Cardiac muscle cell (in vitro differentiated cells and primary cell): Measurements from ENCODE around the gene LRP2. TPM values are rescaled to one million over a fixed set of nuclear protein-coding genes. Genes with fewer than 3 reads are reported as not detected.

ENCODE experiments used
- DNase-seq, 2 donors: peaks; one replicate each; pipeline versions ENCODE4 v3.0.0 to v3.0.0-alpha.2; 2010 to 2017; ENCODE audit warnings: low read depth in 1 of 2, low spot score in 1 of 2
- H3K27ac ChIP-seq: fragments of 200-600 bp; sonication (generic); 2 replicates; pipeline ENCODE4 v1.5.1; 2016
- H3K27me3 ChIP-seq: fragments of 200-600 bp; sonication (generic); 2 replicates; pipeline ENCODE4 v1.6.0; 2016; ENCODE audit warnings: control low read depth
- H3K36me3 ChIP-seq: fragments of 200-600 bp; sonication (generic); 2 replicates; pipeline ENCODE4 v1.5.1; 2016; ENCODE audit warnings: control low read depth
- H3K4me1 ChIP-seq: fragments of 200-600 bp; sonication (generic); 2 replicates; pipeline ENCODE4 v1.8.1; 2017; ENCODE audit warnings: low read depth, mild to moderate bottlenecking, mixed run types
- H3K4me3 ChIP-seq: fragments of 200-600 bp; sonication (generic); 2 replicates; pipeline ENCODE4 v1.5.1; 2016; ENCODE audit warnings: mild to moderate bottlenecking
- H3K9me3 ChIP-seq: fragments of 200-600 bp; sonication (generic); 2 replicates; pipeline ENCODE4 v1.5.1; 2017; ENCODE audit warnings: low read depth, mild to moderate bottlenecking, control low read depth
- CTCF ChIP-seq: IDR thresholded peaks from 2 replicates; pipeline ENCODE4 v1.5.1; 2012; ENCODE audit warnings: low read depth, mild to moderate bottlenecking, low read length
- polyA plus RNA-seq: library from polyadenylated mRNA; unstranded; fragments of >200 nt; fragmentation: Nextera tagmentation; extraction: Ambion mirVana; gene quantifications from 2 replicates; pipeline ENCODE4 v1.2.1, GENCODE V29; 2016
- total RNA-seq: library from RNA; depleted of rRNA; stranded (reverse); fragments of >200 nt; gene quantifications from 2 replicates; pipeline ENCODE4 v1.2.3, GENCODE V29; 2016

Gene LRP2
- total and polyA plus RNA-seq, 2 experiments from 2014 or later = 1.5 to 1.7 TPM

- Histone ChIP-seq H3K4me3 (no peak overlapping the region), H3K27me3 (no peaks in the 10 kb centered on the region)
These were observed 252.6 kb downstream of the LRP2 start for GRCh38 chr2:169109502-169110409.

DNA sequence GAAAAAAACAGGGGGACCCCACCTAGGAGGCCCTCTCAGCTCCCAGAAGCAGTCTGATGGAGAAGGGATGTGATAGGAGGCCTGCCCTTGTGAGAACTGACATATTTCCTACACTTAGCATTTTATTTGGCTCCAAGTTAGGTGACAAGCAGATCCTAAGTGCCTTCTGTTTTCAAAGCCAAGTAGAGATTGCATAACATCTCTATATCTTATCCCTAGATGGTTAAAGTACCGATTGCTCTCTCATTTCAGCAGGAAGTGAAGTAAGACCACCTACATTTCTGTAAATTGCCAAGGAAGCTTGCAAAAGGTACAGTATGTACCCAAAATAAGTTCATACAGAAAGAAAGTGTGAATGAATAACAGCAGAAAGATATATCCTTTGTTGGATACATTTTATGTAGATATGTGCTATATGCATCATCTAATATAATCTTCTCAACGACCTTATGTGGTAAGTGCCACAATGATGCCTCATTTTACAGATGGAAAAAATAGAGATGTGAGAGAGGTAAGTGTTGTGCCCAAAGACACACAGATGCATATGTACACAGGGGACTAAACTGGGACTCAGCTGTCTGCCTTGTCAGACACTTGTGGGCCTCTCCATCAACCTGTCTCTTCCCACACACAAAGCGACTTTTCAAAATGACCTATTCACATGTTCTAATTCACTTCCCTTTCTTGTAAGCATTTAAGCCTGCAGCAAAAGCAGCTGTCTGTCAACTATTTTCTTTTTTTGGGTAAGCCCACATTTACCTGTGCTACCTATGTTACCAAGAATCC lies 254.0 kb downstream of the LRP2 start:
- DNase-seq = peak in 1 of 2 donors; percentile 72
- H3K27ac ChIP-seq = no peak overlapping the region
- no peaks in the 10 kb centered on the region for H3K27me3 ChIP-seq
- no peaks in the 10 kb centered on the region for H3K9me3 ChIP-seq
- H3K36me3 ChIP-seq = no peaks in the 10 kb centered on the region
- TF ChIP-seq CTCF = no peak
- no peak overlapping the region for H3K4me3 ChIP-seq
- H3K4me1 ChIP-seq = peaks cover 21% of the 10 kb centered on the region

More at GRCh38 chr2:169109502-169110409, 252.6 kb downstream of the LRP2 start:
- no peak overlapping the region for H3K27ac ChIP-seq
- DNase-seq = peak; percentile 90 to 92
- TF ChIP-seq CTCF = peak; percentile 87
- peaks cover 18% of the 10 kb centered on the region for H3K4me1 ChIP-seq
- H3K9me3 ChIP-seq = no peaks in the 10 kb centered on the region
- no peaks in the 10 kb centered on the region for H3K36me3 ChIP-seq

DNA sequence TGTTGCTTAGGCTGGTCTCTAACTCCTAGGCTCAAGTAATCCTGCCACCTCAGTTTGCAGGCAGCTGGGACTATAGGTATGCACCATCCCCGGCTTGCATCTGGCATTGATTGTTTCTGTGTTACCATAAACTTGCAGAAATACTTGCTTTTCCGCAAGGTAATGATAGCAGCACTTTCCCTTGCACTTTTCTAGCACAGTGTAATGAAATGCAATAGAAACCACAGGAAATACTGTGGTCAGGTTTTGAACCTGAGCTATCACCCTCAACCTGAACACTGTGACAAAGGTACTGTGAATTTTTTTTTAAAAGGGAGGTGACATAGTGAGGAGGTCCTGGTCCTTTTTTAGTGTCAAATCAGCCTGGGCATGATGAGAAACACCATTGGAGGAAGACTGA lies 254.7 kb downstream of the LRP2 start:
- no peaks in the 10 kb centered on the region for H3K9me3 ChIP-seq
- peaks cover 27% of the 10 kb centered on the region for H3K4me1 ChIP-seq
- DNase-seq = peak in 1 of 2 donors; percentile 28
- no peaks in the 10 kb centered on the region for H3K36me3 ChIP-seq
- no peak overlapping the region for H3K4me3 ChIP-seq
- no peak overlapping the region for H3K27ac ChIP-seq
- TF ChIP-seq CTCF = no peak
- H3K27me3 ChIP-seq = no peaks in the 10 kb centered on the region

DNA sequence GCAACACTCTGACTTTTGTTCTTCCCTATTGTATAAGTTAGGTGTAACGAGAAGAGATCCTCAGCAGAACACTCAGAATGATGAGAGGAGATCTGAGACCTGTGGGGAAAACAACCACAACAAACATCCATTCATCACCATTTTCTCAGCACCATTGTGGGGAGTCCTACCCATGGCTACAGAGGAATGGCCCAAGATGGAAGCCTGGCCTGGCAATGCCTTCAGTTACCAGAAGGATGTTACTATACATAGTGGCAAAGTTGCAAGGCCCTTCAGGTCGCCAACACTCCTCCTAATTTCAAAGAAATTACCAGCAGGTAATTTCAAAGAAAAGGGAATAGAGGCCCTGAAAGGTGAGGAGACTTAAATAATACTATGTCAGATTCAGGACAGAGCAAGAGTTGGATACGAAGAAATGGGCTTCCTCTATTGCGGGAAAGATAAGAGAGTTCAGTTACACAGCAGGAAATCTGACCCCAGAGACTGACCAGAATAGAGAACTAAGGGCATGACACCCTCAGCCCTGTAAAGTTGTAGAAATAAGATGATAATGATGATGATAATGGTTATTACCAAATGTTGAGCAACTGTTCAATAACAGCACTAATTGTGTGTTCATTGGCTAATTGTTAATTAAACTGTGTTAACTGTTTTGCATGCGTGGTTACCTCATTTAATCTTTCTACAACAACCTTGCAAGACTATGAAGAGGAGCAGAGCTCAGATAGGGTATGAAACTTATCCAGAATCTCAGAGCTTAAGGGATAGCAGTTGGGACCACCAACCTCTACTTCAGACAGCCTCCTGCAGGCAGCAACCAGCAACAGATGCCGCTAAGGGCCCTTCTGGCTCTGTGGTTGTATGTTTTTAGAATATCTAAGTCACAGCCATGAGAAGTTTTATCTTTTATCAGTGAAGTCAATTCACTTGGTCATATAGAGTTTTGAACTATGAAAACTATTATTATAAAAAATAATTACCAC lies 255.5 kb downstream of the LRP2 start:
- H3K9me3 ChIP-seq = no peaks in the 10 kb centered on the region
- no peaks in the 10 kb centered on the region for H3K27me3 ChIP-seq

More for the DNA sequence above, 255.5 kb downstream of the LRP2 start:
- Histone ChIP-seq H3K4me3 (no peak overlapping the region), H3K4me1 (peaks cover 33% of the 10 kb centered on the region), H3K27ac (no peak overlapping the region), H3K36me3 (no peaks in the 10 kb centered on the region)
- no peak for DNase-seq
- no peak for TF ChIP-seq CTCF
